Suprapubic skin (tissue), 4 donors: ENCODE results near the gene ZNF335.

ENCODE experiments used
- EP300 ChIP-seq: sonication (generic); formaldehyde crosslinking; IDR thresholded peaks from one replicate; pipeline ENCODE4 v1.6.1; 2017; ENCODE audit warnings: antibody characterized with exemption
- POLR2A ChIP-seq, 2 donors: fragments of 450-650 bp; IDR thresholded peaks; one replicate each; pipeline ENCODE4 v1.6.1; 2017; ENCODE audit warnings: antibody characterized with exemption in 2 of 2, mild to moderate bottlenecking in 2 of 2, moderate library complexity in 2 of 2
- POLR2AphosphoS5 ChIP-seq, 3 donors: sonication (generic); formaldehyde crosslinking; IDR thresholded peaks; one replicate each; pipeline ENCODE4 v1.6.1; 2017; ENCODE audit warnings: antibody characterized with exemption in 3 of 3
- TF ChIP-seq, protein P1 (sequence below), 2 donors: fragments of 200-600 bp in 1 of 2; fragments of 450-650 bp in 1 of 2; sonication (generic) in 1 of 2; IDR thresholded peaks; one replicate each; pipeline ENCODE4 v1.5.1; 2016 to 2019; ENCODE audit warnings: antibody characterized with exemption in 2 of 2, mild to moderate bottlenecking in 1 of 2, moderate library complexity in 1 of 2

DNA sequence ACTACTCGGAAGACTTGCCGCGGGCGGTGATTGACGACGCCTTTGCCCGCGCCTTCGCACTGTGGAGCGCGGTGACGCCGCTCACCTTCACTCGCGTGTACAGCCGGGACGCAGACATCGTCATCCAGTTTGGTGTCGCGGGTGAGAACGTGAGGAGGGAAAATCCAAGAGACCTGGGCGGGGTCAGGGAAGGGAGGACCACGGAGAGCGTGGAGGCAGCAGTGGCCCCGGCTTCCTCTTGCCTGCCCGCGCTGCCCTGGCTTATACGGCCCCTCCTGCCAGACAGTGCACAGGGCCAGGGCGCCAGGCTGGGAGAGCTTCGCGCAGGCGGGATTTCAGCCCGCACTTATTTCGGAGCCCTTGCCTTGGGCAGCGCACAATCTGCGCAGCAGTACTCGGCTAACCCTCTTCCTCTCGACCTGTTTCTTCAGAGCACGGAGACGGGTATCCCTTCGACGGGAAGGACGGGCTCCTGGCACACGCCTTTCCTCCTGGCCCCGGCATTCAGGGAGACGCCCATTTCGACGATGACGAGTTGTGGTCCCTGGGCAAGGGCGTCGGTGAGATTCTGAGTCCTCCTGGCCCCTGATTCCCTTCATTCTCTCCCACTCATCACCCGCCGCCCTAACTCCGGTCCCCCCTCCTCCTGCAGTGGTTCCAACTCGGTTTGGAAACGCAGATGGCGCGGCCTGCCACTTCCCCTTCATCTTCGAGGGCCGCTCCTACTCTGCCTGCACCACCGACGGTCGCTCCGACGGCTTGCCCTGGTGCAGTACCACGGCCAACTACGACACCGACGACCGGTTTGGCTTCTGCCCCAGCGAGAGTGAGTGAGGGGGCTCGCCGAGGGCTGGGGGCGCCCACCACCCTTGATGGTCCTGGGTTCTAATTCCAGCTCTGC is 38.7 kb upstream of the ZNF335 start:
- TF ChIP-seq, protein P1, sequence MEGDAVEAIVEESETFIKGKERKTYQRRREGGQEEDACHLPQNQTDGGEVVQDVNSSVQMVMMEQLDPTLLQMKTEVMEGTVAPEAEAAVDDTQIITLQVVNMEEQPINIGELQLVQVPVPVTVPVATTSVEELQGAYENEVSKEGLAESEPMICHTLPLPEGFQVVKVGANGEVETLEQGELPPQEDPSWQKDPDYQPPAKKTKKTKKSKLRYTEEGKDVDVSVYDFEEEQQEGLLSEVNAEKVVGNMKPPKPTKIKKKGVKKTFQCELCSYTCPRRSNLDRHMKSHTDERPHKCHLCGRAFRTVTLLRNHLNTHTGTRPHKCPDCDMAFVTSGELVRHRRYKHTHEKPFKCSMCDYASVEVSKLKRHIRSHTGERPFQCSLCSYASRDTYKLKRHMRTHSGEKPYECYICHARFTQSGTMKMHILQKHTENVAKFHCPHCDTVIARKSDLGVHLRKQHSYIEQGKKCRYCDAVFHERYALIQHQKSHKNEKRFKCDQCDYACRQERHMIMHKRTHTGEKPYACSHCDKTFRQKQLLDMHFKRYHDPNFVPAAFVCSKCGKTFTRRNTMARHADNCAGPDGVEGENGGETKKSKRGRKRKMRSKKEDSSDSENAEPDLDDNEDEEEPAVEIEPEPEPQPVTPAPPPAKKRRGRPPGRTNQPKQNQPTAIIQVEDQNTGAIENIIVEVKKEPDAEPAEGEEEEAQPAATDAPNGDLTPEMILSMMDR (IDR thresholded peaks at IDR 0.05): no peak
- TF ChIP-seq POLR2A (IDR thresholded peaks at IDR 0.05): no peak
- TF ChIP-seq EP300: no peak
- TF ChIP-seq POLR2AphosphoS5 (IDR thresholded peaks at IDR 0.05): no peak
